ENCODE measurements around the gene RAVER1. TPM values are rescaled to one million over a fixed set of nuclear protein-coding genes. Genes with fewer than 3 reads are reported as not detected.

RAVER1 gene
- total and polyA plus RNA-seq, 9 of the 15 experiments (the other 6 are each of a cell fraction or from before 2014, with no cell fraction given), result 0.06 to 113 (median 7.0) TPM

DNA sequence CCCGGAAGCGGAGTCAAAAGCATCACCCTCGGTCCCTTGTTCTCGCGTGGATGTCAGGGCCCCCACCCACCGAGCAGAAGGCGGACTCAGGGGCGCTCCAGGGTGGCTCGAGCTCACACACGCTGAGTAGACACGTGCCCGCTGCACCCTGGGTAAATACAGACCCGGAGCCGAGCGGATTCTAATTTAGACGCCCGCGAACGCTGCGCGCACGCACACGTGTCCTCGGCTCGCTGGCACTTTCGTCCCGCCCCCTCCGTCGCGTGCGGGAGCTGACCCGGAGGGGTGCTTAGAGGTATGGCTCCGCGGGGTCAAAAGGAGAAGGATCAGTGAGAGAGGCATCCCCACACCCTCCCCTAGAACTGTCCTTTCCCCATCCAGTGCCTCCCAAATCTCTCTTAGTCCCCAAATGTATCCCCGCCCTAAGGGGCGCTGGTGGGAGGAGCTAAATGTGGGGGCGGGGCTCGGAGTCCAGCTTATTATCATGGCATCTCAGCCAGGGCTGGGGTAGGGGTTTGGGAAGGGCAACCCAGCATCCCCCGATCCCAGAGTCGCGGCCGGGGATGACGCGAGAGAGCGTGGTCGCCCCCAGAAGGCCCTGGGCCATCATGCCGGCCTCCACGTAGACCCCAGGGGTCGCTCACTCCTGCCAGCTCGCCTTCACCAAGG, 44.0 kb downstream of the RAVER1 start (continued):
- TF ChIP-seq RB1 (IDR thresholded peaks at IDR 0.05; ENCODE audit: low read depth) (no peak), STAT5B (CRISPR knock-in tag; IDR thresholded peaks at IDR 0.05) (no peak), CCNT2 (IDR thresholded peaks at IDR 0.05; ENCODE audit: borderline replicate concordance, extremely low read depth, insufficient read length, low read depth, low read length) (no peak), ATF1 (CRISPR knock-in tag; IDR thresholded peaks at IDR 0.05) (peak; percentile 59), ATF1 (tag; IDR thresholded peaks at IDR 0.05) (peak; percentile 65), POLR3G (IDR thresholded peaks at IDR 0.05; ENCODE audit: extremely low read depth, insufficient read length, insufficient replicate concordance) (no peak), RBBP5 (IDR thresholded peaks at IDR 0.05; ENCODE audit: borderline replicate concordance, insufficient read depth, low read length, poor library complexity, severe bottlenecking) (no peak), ZNF444 (CRISPR knock-in tag; IDR thresholded peaks at IDR 0.05) (no peak), MXI1 (IDR thresholded peaks at IDR 0.05; ENCODE audit: low read depth, low read length) (peak; percentile 91), ZNF133 (CRISPR knock-in tag; IDR thresholded peaks at IDR 0.05) (no peak), ZNF282 (CRISPR knock-in tag; IDR thresholded peaks at IDR 0.05) (no peak; the same call in 1 of the 2 replicates), KDM5B (IDR thresholded peaks at IDR 0.05; ENCODE audit: insufficient replicate concordance, low read depth, low read length) (peak; percentile 4), NR3C1 (CRISPR knock-in tag; IDR thresholded peaks at IDR 0.05) (no peak), ZNF778 (CRISPR knock-in tag; IDR thresholded peaks at IDR 0.05) (no peak), ZNF239 (CRISPR knock-in tag; IDR thresholded peaks at IDR 0.05) (no peak), ZZZ3 (IDR thresholded peaks at IDR 0.05) (no peak)
- TF ChIP-seq, protein P1, sequence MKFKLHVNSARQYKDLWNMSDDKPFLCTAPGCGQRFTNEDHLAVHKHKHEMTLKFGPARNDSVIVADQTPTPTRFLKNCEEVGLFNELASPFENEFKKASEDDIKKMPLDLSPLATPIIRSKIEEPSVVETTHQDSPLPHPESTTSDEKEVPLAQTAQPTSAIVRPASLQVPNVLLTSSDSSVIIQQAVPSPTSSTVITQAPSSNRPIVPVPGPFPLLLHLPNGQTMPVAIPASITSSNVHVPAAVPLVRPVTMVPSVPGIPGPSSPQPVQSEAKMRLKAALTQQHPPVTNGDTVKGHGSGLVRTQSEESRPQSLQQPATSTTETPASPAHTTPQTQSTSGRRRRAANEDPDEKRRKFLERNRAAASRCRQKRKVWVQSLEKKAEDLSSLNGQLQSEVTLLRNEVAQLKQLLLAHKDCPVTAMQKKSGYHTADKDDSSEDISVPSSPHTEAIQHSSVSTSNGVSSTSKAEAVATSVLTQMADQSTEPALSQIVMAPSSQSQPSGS (CRISPR knock-in tag; IDR thresholded peaks at IDR 0.05), result no peak
- TF ChIP-seq, protein P2, sequence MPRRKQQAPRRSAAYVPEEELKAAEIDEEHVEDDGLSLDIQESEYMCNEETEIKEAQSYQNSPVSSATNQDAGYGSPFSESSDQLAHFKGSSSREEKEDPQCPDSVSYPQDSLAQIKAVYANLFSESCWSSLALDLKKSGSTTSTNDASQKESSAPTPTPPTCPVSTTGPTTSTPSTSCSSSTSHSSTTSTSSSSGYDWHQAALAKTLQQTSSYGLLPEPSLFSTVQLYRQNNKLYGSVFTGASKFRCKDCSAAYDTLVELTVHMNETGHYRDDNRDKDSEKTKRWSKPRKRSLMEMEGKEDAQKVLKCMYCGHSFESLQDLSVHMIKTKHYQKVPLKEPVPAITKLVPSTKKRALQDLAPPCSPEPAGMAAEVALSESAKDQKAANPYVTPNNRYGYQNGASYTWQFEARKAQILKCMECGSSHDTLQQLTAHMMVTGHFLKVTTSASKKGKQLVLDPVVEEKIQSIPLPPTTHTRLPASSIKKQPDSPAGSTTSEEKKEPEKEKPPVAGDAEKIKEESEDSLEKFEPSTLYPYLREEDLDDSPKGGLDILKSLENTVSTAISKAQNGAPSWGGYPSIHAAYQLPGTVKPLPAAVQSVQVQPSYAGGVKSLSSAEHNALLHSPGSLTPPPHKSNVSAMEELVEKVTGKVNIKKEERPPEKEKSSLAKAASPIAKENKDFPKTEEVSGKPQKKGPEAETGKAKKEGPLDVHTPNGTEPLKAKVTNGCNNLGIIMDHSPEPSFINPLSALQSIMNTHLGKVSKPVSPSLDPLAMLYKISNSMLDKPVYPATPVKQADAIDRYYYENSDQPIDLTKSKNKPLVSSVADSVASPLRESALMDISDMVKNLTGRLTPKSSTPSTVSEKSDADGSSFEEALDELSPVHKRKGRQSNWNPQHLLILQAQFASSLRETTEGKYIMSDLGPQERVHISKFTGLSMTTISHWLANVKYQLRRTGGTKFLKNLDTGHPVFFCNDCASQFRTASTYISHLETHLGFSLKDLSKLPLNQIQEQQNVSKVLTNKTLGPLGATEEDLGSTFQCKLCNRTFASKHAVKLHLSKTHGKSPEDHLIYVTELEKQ (CRISPR knock-in tag; IDR thresholded peaks at IDR 0.05), result no peak
- TF ChIP-seq, protein P3, sequence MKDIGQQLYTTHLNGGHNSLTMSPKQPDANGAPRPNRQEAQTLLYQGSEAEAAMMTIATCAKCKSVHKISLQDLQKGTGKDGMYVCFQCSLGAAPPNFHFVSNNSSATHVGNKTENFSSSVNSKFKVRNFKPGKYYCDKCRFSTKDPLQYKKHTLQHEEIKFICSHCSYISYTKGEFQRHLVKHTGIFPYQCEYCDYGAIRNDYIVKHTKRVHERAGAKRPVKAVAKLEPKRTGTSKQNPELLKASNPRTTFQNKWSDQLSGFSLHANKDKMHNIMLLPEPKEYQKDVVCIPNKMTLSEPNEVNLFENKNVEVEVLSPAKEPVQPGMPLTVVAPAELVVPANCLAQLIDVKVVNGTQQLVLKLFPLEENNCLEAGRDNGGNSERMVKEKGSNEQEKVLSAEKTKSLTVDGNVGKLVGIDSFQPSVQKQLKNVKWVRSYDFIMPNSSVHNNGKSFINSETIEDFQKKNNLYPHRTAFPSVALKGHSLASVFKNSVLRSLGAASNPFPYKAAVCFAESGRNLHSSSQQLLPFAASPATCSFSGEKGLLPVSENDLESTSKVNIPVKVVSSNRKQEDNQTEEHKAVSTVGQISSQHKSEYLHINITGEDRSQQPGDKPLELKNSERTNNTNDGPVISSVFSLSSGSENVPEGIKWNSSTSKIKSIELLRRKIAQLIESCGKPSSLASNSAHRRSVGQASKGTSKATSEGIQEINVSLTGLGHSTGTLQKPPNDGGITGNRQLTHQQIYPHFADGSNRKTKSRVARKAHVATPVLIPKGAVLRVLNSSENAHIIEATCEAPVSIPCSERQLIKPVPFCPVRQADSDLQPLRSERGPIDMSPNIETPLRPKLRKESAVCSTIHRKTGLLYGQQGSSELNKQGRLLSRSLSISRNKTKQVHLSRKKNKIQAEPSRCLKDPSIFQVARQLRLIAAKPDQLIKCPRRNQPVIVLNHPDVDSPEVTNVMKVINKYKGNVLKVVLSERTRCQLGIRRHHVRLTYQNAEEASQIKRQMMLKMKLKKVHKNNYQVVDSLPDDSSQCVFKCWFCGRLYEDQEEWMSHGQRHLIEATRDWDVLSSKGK (CRISPR knock-in tag; IDR thresholded peaks at IDR 0.05), result no peak
- TF ChIP-seq, protein P4, sequence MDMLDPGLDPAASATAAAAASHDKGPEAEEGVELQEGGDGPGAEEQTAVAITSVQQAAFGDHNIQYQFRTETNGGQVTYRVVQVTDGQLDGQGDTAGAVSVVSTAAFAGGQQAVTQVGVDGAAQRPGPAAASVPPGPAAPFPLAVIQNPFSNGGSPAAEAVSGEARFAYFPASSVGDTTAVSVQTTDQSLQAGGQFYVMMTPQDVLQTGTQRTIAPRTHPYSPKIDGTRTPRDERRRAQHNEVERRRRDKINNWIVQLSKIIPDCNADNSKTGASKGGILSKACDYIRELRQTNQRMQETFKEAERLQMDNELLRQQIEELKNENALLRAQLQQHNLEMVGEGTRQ (CRISPR knock-in tag; IDR thresholded peaks at IDR 0.05), result peak; percentile 79

Data from K562 (cell line).